ENCODE data around the gene SYP. TPM values are rescaled to one million over a fixed set of nuclear protein-coding genes. Genes with fewer than 3 reads are reported as not detected.
"Not testable (repeated sequence)": the region's sequence is repeated elsewhere in the genome, so short reads cannot be mapped to it uniquely, and the experiment has no call there.

The SYP gene
- total and polyA plus RNA-seq, 2 donors (not counting 1 experiment from before 2014, with no cell fraction given) = 1.2 to 1.6 TPM

DNA sequence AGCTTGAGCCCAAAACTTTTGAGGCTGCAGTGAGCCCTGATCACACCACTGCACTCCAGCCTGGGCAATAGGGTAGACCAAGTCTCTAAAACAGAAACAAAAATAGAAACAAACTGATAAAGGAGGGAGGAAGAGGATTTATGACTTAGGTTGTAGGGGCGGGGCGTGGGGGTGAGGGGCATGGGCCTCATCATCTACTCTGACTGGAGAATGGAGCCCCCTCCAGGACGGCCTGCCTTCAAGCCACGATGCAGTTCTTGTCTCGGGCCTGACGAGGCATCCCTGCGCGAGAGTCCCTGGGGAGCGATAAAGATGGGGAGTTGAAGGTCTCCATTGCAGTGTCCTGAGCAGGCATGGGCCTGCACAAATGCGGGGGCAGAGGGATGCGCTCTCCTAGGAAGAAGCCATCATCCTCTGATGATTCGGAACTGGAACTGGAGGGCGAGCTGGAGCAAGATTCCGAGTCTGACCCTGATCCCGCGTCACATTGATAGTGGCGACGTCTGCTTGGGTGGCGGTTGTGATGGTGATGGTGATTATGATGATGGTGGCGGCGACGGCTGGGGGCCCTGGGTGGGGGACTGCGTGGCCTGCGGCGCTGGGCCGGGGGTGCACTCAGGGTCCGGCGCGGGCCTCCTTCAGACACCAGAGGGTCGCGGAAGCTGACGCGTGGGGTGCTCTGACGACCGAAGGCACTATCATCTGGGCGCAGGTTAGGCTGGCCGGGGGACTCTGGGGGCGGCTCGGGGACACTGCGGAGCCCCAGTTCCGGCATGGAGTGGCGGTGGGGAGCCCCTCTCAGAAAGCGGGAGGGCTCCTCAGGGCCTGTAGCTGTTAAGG lies 24.3 kb downstream of the SYP start:
- Histone ChIP-seq H3K4me1 (ENCODE audit: control insufficient read depth in 2 of 2, insufficient read depth in 2 of 2, low read length in 2 of 2) (peaks cover 6 to 24% of the 10 kb centered on the region in 2 donors), H3K36me3 (replicated peaks in 1 of 2; ENCODE audit: control extremely low read depth in 1 of 2, control insufficient read depth in 1 of 2, extremely low read depth in 1 of 2, insufficient read depth in 2 of 2, low read length in 1 of 2) (peaks cover 0 to 29% of the 10 kb centered on the region in 2 experiments), H3K4me3 (ENCODE audit: control extremely low read depth in 1 of 5, extremely low read depth in 1 of 5, insufficient read depth in 1 of 5, low read depth in 2 of 5, low read length in 4 of 5) (no peak overlapping the region), H3K27me3 (replicated peaks in 1 of 4; ENCODE audit: control extremely low read depth in 1 of 4, control insufficient read depth in 3 of 4, insufficient read depth in 4 of 4, low read length in 3 of 4) (no peaks in the 10 kb centered on the region), H3K79me2 (ENCODE audit: control insufficient read depth, insufficient read depth, low read length) (peaks cover 9% of the 10 kb centered on the region), H3K9ac (ENCODE audit: low read length) (no peak overlapping the region), H3K9me3 (ENCODE audit: control extremely low read depth in 1 of 3, control insufficient read depth in 2 of 3, insufficient read depth in 1 of 3, low read length in 2 of 3) (no peaks in the 10 kb centered on the region), H4K20me1 (ENCODE audit: control insufficient read depth, insufficient read depth, low read length, poor library complexity, severe bottlenecking) (peaks cover 9% of the 10 kb centered on the region), H2AFZ (ENCODE audit: insufficient read depth, low read depth, low read length, poor library complexity, severe bottlenecking) (no peak overlapping the region), H3K4me2 (replicated peaks; ENCODE audit: low read depth, low read length, poor library complexity, severe bottlenecking) (no peak overlapping the region), H3K27ac (ENCODE audit: low read length in 2 of 2) (no peak overlapping the region)
- TF ChIP-seq, protein P1, sequence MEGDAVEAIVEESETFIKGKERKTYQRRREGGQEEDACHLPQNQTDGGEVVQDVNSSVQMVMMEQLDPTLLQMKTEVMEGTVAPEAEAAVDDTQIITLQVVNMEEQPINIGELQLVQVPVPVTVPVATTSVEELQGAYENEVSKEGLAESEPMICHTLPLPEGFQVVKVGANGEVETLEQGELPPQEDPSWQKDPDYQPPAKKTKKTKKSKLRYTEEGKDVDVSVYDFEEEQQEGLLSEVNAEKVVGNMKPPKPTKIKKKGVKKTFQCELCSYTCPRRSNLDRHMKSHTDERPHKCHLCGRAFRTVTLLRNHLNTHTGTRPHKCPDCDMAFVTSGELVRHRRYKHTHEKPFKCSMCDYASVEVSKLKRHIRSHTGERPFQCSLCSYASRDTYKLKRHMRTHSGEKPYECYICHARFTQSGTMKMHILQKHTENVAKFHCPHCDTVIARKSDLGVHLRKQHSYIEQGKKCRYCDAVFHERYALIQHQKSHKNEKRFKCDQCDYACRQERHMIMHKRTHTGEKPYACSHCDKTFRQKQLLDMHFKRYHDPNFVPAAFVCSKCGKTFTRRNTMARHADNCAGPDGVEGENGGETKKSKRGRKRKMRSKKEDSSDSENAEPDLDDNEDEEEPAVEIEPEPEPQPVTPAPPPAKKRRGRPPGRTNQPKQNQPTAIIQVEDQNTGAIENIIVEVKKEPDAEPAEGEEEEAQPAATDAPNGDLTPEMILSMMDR (IDR thresholded peaks at IDR 0.05) = no peak
- no peak for TF ChIP-seq EZH2 (IDR thresholded peaks at IDR 0.05; ENCODE audit: borderline replicate concordance, insufficient read depth, low read depth, low read length, poor library complexity, severe bottlenecking)
- whole genome bisulfite sequencing (ENCODE audit: insufficient coverage) = 93% methylated on average over 20 of the region's 43 CpGs
- no peak for DNase-seq
- Mint-ChIP-seq H3K27me3 (no peaks in the 10 kb centered on the region), H3K4me3 (no peak overlapping the region), H3K4me1 (peaks cover 34% of the 10 kb centered on the region), H3K27ac (peak overlapping the region; percentile 6), H3K9me3 (ENCODE audit: insufficient read depth) (no peaks in the 10 kb centered on the region)
- CTCF ChIA-PET = no interaction called here
- intact Hi-C loops (cut with micrococcal nuclease) = no loop called here
- no peak for ATAC-seq (ENCODE audit: low read depth)
- POLR2A ChIA-PET = no interaction called here

DNA sequence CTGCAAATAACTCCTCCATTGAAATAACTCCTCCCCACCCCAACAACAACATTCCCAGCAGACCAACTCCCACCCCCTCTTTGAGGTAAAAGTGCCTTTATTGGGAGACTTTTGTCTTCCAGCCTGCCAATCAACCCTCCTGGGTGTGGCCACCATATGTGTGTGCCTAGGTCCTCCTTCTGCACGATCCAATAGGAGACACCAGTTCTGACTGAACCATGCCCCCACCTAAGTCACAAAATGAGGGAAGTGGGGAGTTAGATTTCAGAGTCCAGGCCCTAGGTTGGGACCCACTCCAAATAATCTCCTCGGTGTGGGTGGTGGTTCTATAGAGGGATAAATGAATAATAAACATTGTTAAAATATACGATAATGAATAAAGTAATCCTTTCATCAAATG lies 25.3 kb downstream of the SYP start:
- intact Hi-C loops (cut with micrococcal nuclease) = loop anchor here (5.0 kb wide), 1 partner anchor 257 kb away; the partner anchor contains the start of gene PIM2
- Histone ChIP-seq H3K36me3 (replicated peaks in 1 of 2; ENCODE audit: control extremely low read depth in 1 of 2, control insufficient read depth in 1 of 2, extremely low read depth in 1 of 2, insufficient read depth in 2 of 2, low read length in 1 of 2) (peaks cover 0 to 28% of the 10 kb centered on the region in 2 experiments), H3K79me2 (ENCODE audit: control insufficient read depth, insufficient read depth, low read length) (peaks cover 9% of the 10 kb centered on the region), H3K9me3 (ENCODE audit: control extremely low read depth in 1 of 3, control insufficient read depth in 2 of 3, insufficient read depth in 1 of 3, low read length in 2 of 3) (no peaks in the 10 kb centered on the region), H3K4me1 (ENCODE audit: control insufficient read depth in 2 of 2, insufficient read depth in 2 of 2, low read length in 2 of 2) (peaks cover 6 to 24% of the 10 kb centered on the region in 2 donors), H3K27me3 (replicated peaks in 1 of 4; ENCODE audit: control extremely low read depth in 1 of 4, control insufficient read depth in 3 of 4, insufficient read depth in 4 of 4, low read length in 3 of 4) (no peaks in the 10 kb centered on the region), H4K20me1 (ENCODE audit: control insufficient read depth, insufficient read depth, low read length, poor library complexity, severe bottlenecking) (peaks cover 9% of the 10 kb centered on the region), H3K4me2 (replicated peaks; ENCODE audit: low read depth, low read length, poor library complexity, severe bottlenecking) (no peak overlapping the region), H2AFZ (ENCODE audit: insufficient read depth, low read depth, low read length, poor library complexity, severe bottlenecking) (no peak overlapping the region), H3K4me3 (ENCODE audit: control extremely low read depth in 1 of 5, extremely low read depth in 1 of 5, insufficient read depth in 1 of 5, low read depth in 2 of 5, low read length in 4 of 5) (no peak overlapping the region), H3K27ac (ENCODE audit: low read length in 2 of 2) (no peak overlapping the region), H3K9ac (ENCODE audit: low read length) (no peak overlapping the region)
- TF ChIP-seq EZH2 (IDR thresholded peaks at IDR 0.05; ENCODE audit: borderline replicate concordance, insufficient read depth, low read depth, low read length, poor library complexity, severe bottlenecking) = no peak
- TF ChIP-seq, protein P1 (IDR thresholded peaks at IDR 0.05) = no peak
- DNase-seq = no peak
- H3K4me3 Mint-ChIP-seq = no peak overlapping the region
- ATAC-seq (ENCODE audit: low read depth) = no peak
- POLR2A ChIA-PET = no interaction called here
- peak overlapping the region; percentile 37 for H3K27ac Mint-ChIP-seq
- peaks cover 34% of the 10 kb centered on the region for H3K4me1 Mint-ChIP-seq
- no peaks in the 10 kb centered on the region for H3K9me3 Mint-ChIP-seq (ENCODE audit: insufficient read depth)
- H3K27me3 Mint-ChIP-seq = no peaks in the 10 kb centered on the region
- WGBS (ENCODE audit: insufficient coverage) = no CpG with 5 or more reads among the region's 3 CpGs
- CTCF ChIA-PET = no interaction called here

DNA sequence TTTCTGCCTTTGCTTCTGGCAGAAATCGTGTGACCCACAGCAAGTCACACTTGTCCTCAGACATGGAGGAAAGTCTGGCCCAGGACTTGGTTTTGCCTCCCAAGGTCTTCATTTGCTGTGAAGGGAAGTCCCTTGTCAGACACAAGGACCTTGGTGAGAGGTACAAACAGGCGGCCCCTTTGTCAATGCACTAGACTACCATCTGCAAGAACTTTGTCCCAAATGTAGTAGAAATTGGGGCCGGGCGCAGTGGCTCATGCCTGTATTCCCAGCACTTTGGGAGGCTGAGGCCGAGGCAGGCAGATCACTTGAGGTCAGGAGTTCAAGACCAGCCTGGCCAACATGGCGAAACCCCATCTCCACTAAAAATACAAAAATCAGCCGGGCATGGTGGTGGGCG lies 26.4 kb downstream of the SYP start:
- Mint-ChIP-seq H3K4me3 (peak overlapping the region; percentile 90), H3K27ac (peak overlapping the region; percentile 92), H3K4me1 (peaks cover 39% of the 10 kb centered on the region)
- H3K9me3 Mint-ChIP-seq (ENCODE audit: insufficient read depth); H3K9ac ChIP-seq (ENCODE audit: low read length); H3K4me3 ChIP-seq (ENCODE audit: control extremely low read depth in 1 of 5, extremely low read depth in 1 of 5, insufficient read depth in 1 of 5, low read depth in 2 of 5, low read length in 4 of 5); ATAC-seq (ENCODE audit: low read depth); H3K27me3 Mint-ChIP-seq; H2AFZ ChIP-seq (ENCODE audit: insufficient read depth, low read depth, low read length, poor library complexity, severe bottlenecking); H3K9me3 ChIP-seq (ENCODE audit: control extremely low read depth in 1 of 3, control insufficient read depth in 2 of 3, insufficient read depth in 1 of 3, low read length in 2 of 3); H3K27me3 ChIP-seq (replicated peaks in 1 of 4; ENCODE audit: control extremely low read depth in 1 of 4, control insufficient read depth in 3 of 4, insufficient read depth in 4 of 4, low read length in 3 of 4); POLR2A ChIA-PET; H4K20me1 ChIP-seq (ENCODE audit: control insufficient read depth, insufficient read depth, low read length, poor library complexity, severe bottlenecking); DNase-seq; H3K79me2 ChIP-seq (ENCODE audit: control insufficient read depth, insufficient read depth, low read length): not testable (repeated sequence)
- H3K27ac ChIP-seq (ENCODE audit: low read length in 2 of 2) = peak overlapping the region; percentile 74 to 84
- CTCF ChIA-PET = interaction anchor here (1.7 kb wide), 1 partner anchor 11 kb away, joined by 4 read pairs; no protein-coding TSS in a partner anchor
- intact Hi-C loops (cut with micrococcal nuclease) = loop anchor here (2.0 to 5.0 kb wide), 2 partner anchors 17 to 256 kb away; partner anchors contain the start of gene PIM2
- peak overlapping the region; percentile 82 for H3K4me2 ChIP-seq (replicated peaks; ENCODE audit: low read depth, low read length, poor library complexity, severe bottlenecking)
- peaks cover 0 to 22% of the 10 kb centered on the region in 2 experiments for H3K36me3 ChIP-seq (replicated peaks in 1 of 2; ENCODE audit: control extremely low read depth in 1 of 2, control insufficient read depth in 1 of 2, extremely low read depth in 1 of 2, insufficient read depth in 2 of 2, low read length in 1 of 2)
- 100% methylated on average over 3 of the region's 8 CpGs for WGBS (ENCODE audit: insufficient coverage)
- H3K4me1 ChIP-seq (ENCODE audit: control insufficient read depth in 2 of 2, insufficient read depth in 2 of 2, low read length in 2 of 2) = peaks cover 10 to 32% of the 10 kb centered on the region in 2 donors

Measured in B cell (primary cell).